ENCODE measurements around the gene FBXO38.

Gene FBXO38

DNA sequence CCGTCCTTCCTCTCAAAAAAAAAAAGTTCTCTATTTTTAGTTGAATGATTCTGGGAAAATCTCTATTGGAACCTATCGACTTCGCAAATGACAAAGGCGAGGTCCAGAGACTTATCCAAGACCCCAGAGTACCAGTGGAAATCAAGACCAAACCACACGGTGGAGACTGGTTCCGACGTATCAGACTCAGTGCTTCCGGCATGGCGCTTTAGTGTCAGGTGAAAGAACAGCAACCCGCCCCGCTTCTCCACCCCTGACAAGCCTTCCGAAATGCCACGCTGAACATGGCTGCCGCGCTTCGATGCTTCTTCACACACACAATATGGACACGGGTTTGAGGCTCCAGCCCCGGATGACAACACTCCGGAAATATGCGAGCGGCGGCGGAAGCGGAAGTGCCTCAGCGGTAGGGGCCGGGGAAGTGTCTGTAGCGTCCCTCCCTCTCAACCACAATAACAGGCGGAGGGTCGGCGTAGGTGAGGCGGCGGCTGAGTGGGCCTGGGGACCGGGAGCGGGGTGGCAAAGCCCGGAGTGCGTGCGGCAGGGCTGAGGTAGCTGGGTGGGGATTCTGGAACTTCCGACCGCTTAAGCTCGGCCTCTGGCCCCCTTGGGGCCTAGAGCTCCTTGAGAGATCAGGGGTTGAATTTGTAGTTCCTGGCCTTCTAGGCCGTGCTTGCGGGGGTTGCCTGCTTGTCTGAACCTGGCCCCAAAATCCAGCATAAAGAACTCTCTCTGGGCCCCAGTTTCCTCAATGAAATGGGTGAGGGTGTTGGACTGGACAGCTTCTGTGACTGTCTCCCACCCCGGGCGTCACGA lies at the start of gene FBXO38:
Gene FBXO38, plus strand, starts transcription at position 395 of the 816 bp plus-strand sequence. CDS start 10,819 bp downstream, outside the sequence.
- peak; percentile 97 for DNase-seq

- no peak for DNase-seq
Measured at GRCh38 chr5:148335259-148335658, 48.5 kb upstream of the FBXO38 start, which contains the start of gene SPINK9. Gene SPINK9 (plus strand): TSS chr5:148335559. CDS start chr5:148335614, 55 bp downstream.

DNA sequence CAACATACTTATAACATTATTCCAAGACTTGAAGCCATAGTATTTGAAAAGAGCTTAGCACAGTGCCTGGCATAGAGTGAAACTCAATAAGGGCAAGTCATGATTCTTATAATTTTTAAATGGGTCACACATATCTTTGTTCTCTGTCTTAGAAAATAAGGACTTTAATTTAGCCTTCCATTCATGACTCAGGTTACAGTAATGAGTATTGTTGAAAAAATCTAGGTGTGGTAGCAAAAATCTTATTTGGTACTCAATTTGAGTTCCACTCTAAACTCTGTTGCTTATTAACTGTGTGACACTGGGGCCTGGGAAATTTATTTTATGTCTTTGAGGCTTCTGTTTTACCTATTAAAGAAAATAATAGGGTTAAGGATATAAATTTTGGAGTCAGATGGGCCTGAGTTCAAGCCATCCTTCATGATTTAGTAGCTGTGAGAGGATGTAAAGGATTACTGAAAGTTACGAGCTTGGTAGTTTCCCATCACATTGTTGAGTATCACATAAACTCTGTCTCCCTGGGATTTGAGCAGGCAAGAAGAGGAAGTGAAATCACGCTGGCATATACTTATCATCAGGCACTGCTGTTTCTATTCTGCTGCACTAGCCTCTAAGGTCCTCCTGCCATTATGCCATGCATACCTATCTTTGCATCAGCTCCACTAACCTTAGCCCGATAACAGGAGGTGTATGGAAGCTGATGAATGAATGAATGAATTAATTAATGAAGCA lies 46.9 kb upstream of the FBXO38 start:
- no peak for DNase-seq

DNA sequence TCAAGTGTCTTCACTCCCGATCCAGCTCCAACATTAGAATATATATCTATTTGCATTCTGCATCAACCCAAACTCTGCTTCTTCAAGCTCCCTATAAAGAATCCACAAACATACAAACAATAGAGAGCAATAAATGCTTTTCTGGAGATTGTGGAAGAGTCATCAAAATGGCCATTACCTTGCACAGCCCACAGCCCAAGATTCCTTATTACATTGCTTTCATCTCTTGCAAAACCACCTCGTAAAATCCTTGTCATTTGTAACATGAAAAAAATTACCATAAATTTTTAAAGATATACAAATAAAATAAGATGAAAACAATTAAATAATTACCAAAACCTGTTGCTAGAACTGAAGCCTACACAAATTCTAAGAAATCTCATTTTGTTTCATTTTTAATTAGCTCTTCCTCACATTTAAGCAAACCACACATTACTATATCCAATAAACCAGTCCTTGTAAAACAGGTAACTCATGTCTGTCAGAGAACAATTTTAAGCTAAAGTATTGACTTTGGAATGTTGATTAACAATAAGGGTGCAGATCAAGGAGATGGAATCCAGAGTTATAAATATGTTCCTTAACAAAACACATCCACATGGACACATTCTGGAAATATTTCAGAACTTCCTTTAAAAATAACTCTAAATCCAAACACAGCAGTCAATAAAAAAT lies 41.2 kb upstream of the FBXO38 start:
- DNase-seq: no peak

DNA sequence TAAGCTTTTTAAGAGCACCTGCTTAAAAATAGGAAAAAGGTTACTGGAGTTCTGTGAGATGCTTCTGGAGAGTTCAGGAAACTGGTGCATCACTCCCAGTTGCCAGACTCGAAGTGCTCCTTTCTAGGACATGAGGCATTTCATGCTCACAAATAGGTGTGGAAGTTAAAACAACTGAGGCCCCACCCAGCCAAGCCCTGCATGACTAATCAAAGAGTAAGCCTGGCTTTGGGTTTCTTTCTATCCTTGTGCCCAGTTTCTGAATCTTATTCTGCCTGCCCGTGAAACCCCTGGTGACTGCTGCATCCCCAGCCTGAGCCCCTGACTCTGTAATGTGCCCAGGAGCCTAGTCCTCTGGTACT lies 40.7 kb upstream of the FBXO38 start:
- no peak for DNase-seq

DNA sequence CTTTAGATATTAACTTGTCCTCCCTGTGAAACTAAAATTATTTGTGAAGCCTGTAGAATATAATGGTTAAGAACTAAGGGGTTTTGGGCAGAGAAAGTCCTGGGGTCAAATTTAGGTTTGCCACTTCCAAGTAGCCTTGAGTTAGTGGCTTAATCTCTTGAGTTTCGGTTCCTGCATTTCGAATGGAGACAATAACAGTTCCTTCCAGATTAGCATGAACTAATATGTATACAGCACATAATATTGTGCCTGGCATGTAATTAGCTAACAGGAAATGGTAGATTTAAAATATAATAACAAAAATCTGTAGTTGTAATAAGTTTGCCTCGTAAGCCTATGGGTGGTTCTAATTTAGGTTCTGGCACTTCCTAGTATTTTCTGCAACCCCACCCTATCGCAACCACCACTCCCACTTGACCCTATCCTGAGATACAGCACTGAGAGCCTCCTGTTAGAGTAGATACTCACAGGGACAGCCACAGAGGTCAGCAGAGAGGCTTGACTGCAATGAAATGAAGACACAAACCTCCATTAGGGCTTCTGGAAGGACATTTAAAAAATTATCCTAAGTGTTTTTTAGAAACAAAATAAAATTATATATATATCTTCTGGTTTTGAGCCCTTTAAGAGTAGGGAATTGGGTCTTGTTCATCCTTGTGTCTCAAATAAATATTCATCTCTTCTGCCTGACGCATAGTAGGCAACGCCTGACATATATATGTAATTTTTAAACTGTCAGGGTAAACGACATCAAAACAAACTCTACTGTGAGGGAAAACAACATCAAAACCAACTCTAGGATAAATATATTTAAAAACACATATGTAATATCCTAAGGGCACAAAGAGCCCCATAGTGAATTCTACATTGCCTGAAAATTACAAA lies 39.9 kb upstream of the FBXO38 start:
- DNase-seq: no peak

DNA sequence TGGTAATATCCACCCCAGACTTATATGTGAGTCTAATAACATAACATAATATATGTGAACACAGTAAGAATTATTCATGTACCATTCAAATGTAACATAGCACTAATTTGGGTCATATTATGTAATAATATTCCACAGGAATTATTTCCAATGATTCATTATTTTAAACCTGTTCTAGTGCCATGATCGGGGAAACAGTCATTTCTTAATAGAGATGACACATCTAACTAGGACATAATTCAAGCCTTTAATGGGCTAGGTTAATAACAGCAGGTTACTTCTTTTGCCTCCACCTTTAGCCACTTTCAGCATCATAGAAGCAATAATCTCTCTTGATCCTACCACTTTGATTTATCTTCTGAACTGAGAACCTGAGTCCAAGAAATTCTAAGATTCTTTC lies 36.1 kb upstream of the FBXO38 start:
- no peak for DNase-seq

- no peak for DNase-seq
Measured at GRCh38 chr5:148352696-148353095, 31.1 kb upstream of the FBXO38 start.

- DNase-seq: no peak
Measured at GRCh38 chr5:148353634-148354033, 30.1 kb upstream of the FBXO38 start.

GRCh38 chr5:148364343-148364742 lies 19.4 kb upstream of the FBXO38 start:
- DNase-seq: no peak

GRCh38 chr5:148368299-148368698 lies 15.5 kb upstream of the FBXO38 start:
- no peak for DNase-seq

GRCh38 chr5:148372166-148372725 lies 11.5 kb upstream of the FBXO38 start:
- no peak for DNase-seq

- DNase-seq: no peak
Measured at GRCh38 chr5:148372893-148373292, 10.9 kb upstream of the FBXO38 start.

- DNase-seq: peak; percentile 8
Measured at GRCh38 chr5:148374690-148375360, 8.9 kb upstream of the FBXO38 start.

DNA sequence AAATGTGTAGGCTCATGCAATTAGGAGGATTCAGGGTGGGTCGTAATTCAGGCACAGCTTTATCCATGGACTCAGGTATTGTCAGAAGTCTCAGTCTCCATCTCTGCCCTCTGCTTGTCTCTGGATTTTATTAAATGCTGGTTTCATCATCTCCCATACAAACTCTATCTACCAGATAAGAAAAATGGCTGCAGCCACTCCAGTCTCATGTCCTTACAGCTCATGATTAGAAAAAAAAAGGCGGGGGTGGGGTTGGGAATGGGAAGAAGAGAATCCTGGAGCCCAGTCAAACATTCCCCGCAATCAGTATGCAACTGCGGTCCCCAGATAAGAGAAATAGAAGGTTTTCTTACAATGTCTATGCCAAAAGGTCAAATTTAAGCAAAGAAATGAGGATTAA lies 7.6 kb upstream of the FBXO38 start:
- no peak for DNase-seq

DNA sequence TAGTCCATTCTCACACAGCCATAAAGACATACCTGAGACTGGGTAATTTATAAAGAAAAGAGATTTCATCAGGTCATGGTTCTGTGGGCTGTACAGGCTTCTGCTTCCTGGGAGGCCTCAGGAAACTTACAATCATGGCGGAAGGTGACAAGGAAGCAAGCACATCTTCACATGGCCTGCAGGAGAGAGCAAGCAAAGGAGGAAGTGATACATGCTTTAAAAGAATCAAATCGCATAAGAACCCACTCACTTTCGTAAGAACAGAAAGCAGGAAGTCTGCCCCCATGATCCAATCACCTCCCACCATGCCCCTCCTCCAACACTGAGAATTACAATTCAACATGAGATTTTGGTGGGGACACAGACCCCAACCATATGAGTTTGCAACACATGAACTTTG lies 5.1 kb upstream of the FBXO38 start:
- DNase-seq: no peak

DNA sequence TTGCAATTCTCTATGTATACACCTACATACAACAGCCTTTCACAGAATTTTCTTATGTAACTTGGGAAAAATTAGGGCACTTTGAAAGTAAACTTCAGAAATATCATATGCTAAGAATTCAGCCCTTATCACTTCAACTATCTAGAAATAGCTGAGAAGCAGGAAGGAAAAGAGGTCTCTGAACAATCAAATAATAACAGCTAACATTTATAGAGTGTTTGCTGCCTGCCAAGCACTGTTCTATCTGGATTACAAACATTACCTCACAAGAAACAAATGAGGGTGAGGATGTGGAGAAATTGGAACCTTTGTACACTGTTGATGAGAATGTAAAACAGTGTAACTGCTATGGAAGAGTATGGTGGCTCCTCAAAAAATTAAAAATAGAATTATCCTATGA lies 4.4 kb upstream of the FBXO38 start:
- no peak for DNase-seq

GRCh38 chr5:148381906-148382305 lies 1.9 kb upstream of the FBXO38 start:
- no peak for DNase-seq

DNA sequence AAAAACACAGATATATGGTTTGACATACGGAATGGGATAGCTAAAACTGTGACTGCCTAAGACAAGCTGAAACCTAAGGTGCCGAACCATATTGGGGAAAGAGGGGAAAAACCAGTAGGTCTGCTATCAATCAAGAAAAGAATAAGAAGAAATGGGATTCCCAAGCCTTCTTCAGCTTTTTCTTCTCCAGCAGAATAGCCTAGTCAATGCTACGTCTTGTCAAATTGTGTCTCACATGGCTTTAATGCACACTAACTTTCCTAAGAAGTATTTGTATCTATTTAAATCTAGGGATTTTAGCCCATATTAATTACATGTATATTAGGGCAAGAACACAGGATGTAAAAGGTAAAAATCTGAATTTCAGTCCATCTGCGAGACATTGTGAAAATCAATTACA lies 797 bp upstream of the FBXO38 start:
- no peak for DNase-seq

DNA sequence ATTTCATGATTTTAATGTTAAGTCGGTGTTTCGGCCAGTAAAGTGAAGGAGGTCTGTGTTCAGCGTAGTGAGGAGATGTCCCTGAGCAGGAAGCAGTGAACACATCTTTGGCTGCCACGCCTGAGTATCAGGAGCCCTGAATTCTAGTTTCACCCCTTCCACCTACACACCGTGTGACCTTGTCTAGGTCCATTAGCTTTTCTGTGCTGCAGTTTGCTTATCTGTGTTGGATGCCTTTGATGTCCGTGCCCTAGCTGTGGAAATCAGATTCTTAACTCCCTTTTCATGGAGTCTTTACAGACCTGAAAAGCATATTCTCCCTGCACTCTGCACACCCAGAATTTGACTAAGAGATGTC lies 601 bp downstream of the FBXO38 start:
- peak; percentile 20 for DNase-seq

- DNase-seq: no peak
Measured at GRCh38 chr5:148385094-148385493, 1.3 kb downstream of the FBXO38 start.

- DNase-seq: no peak
Measured at GRCh38 chr5:148386041-148386440, 2.3 kb downstream of the FBXO38 start.
